ENCODE data around the gene FAM219B. TPM values are rescaled to one million over a fixed set of nuclear protein-coding genes. Genes with fewer than 3 reads are reported as not detected.

The FAM219B gene
- total and polyA plus RNA-seq, 2 of the 8 experiments (the other 6 are each of a cell fraction or from before 2014, with no cell fraction given) = 57.1 to 66.6 TPM

DNA sequence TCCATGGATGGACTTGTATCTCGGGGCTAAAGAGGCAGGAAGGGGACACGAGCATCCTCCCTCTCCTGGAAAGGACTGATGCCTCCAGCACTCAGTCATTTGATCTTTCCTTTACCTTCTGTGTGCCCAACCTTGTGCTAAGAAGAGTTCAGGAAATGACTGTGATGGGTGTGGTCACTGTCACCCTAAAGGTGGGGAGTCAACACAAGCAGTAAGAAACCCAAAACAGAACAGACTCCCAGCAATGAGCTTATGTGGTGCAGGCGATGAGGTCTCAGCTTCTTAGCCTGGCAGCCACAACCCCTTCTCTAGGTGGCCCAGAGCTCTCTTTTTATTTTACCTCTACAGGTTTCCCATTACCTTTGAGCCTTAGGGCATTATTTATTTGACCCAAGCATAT lies 13.0 kb downstream of the FAM219B start (continued):
- TF ChIP-seq CEBPB (IDR thresholded peaks at IDR 0.05; ENCODE audit: low read depth, low read length) (no peak), KDM1A (IDR thresholded peaks at IDR 0.05; ENCODE audit: borderline replicate concordance, low read length) (no peak), SP1 (IDR thresholded peaks at IDR 0.05; ENCODE audit: low read depth, low read length) (no peak), GTF2F1 (IDR thresholded peaks at IDR 0.05; ENCODE audit: borderline replicate concordance, low read depth, low read length) (no peak)
- TF ChIP-seq, protein P1, sequence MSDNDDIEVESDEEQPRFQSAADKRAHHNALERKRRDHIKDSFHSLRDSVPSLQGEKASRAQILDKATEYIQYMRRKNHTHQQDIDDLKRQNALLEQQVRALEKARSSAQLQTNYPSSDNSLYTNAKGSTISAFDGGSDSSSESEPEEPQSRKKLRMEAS (IDR thresholded peaks at IDR 0.05) = no peak
- TF ChIP-seq, protein P2, sequence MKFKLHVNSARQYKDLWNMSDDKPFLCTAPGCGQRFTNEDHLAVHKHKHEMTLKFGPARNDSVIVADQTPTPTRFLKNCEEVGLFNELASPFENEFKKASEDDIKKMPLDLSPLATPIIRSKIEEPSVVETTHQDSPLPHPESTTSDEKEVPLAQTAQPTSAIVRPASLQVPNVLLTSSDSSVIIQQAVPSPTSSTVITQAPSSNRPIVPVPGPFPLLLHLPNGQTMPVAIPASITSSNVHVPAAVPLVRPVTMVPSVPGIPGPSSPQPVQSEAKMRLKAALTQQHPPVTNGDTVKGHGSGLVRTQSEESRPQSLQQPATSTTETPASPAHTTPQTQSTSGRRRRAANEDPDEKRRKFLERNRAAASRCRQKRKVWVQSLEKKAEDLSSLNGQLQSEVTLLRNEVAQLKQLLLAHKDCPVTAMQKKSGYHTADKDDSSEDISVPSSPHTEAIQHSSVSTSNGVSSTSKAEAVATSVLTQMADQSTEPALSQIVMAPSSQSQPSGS (IDR thresholded peaks at IDR 0.05; ENCODE audit: low read length) = no peak

Measured in H1 (cell line).